Stimulated activated CD8-positive, alpha-beta memory T cell treated with anti-CD3 and anti-CD28 coated beads, Interleukin-12 subunit alpha, Interleukin-12 subunit beta, amount 100 ng/mL, for 4 hours (primary cell): ENCODE data around the gene SLC26A11.
A peak's percentile ranks its signal among the peaks of the same experiment; 100 is the strongest.
"Not testable (repeated sequence)": the region's sequence is repeated elsewhere in the genome, so short reads cannot be mapped to it uniquely, and the experiment has no call there.

Source experiments
- DNase-seq: peaks from one replicate; pipeline ENCODE4 v3.0.0-alpha.2; 2020; ENCODE audit warnings: low read depth

SLC26A11 gene

GRCh38 chr17:80219013-80219762 lies 1.0 kb upstream of the SLC26A11 start:
- peak; percentile 89 for DNase-seq

GRCh38 chr17:80219763-80220053 lies 519 bp upstream of the SLC26A11 start:
- no peak for DNase-seq

GRCh38 chr17:80220736-80221215 lies 549 bp downstream of the SLC26A11 start:
- no peak for DNase-seq

- no peak for DNase-seq
These were observed 1.3 kb downstream of the SLC26A11 start for GRCh38 chr17:80221351-80222105.

GRCh38 chr17:80222376-80223141 lies 2.3 kb downstream of the SLC26A11 start:
- DNase-seq, result no peak

GRCh38 chr17:80223142-80223815 lies 3.1 kb downstream of the SLC26A11 start:
- DNase-seq, result no peak

GRCh38 chr17:80223838-80224497 lies 3.7 kb downstream of the SLC26A11 start:
- DNase-seq, result no peak

- DNase-seq, result no peak
These were observed 4.5 kb downstream of the SLC26A11 start for GRCh38 chr17:80224683-80225082.

GRCh38 chr17:80225230-80225629 lies 5.0 kb downstream of the SLC26A11 start:
- DNase-seq, result no peak

- no peak for DNase-seq
These were observed 6.9 kb downstream of the SLC26A11 start for GRCh38 chr17:80227156-80227555.

- DNase-seq, result no peak
These were observed 7.4 kb downstream of the SLC26A11 start for GRCh38 chr17:80227666-80228065.

- DNase-seq, result no peak
These were observed 8.2 kb downstream of the SLC26A11 start for GRCh38 chr17:80228477-80228876.

GRCh38 chr17:80229011-80229410 lies 8.8 kb downstream of the SLC26A11 start:
- no peak for DNase-seq

- no peak for DNase-seq
These were observed 12.2 kb downstream of the SLC26A11 start for GRCh38 chr17:80232438-80232837.

GRCh38 chr17:80233202-80233601 lies 13.0 kb downstream of the SLC26A11 start:
- no peak for DNase-seq

GRCh38 chr17:80236911-80237310 lies 16.7 kb downstream of the SLC26A11 start:
- no peak for DNase-seq

GRCh38 chr17:80237386-80237785 lies 17.2 kb downstream of the SLC26A11 start:
- no peak for DNase-seq

- no peak for DNase-seq
These were observed 22.3 kb downstream of the SLC26A11 start for GRCh38 chr17:80242505-80242904.

- DNase-seq, result no peak
These were observed 23.6 kb downstream of the SLC26A11 start for GRCh38 chr17:80243526-80244433.

- not testable (repeated sequence) for DNase-seq
These were observed 24.2 kb downstream of the SLC26A11 start for GRCh38 chr17:80244448-80244847.
